ENCODE measurements around the gene PLXNC1. TPM values are rescaled to one million over a fixed set of nuclear protein-coding genes. Genes with fewer than 3 reads are reported as not detected.

The PLXNC1 gene
- total and polyA plus RNA-seq, 9 of the 15 experiments (the other 6 are each of a cell fraction or from before 2014, with no cell fraction given), result 0.08 to 0.87 (median 0.28) TPM

DNA sequence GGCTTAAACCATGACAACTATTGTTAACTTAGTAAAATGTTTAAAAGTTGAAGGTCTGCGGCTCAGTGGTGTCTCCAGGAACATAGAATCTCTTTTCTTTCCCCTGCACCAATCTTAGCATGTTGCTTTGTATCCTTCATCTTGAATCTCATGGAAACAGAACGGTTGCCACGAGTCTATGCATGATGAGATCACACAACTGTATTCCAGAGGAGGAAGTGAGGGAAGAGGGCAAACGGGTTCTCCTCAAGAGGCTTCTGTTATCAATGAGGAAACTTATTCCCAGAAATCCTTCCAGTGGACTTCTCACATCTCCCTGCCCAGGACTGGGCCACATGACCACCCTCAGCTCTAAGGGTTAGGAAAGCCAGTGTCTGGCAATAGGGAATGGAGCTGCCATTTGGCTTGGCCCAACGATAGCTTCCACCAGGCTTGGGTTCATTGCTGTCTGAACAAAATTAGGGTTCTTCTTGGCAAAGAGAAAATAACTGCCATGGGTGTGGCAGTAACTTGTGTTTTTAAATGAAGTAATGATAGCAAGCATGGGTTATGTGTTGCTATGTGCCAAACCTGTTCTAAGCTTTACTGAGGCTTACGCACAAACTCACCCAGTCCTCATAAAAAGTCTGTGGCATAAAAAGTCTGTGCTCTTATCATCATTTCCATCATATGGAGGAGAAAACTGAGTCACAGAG, 17.4 kb downstream of the PLXNC1 start (continued):
- TF ChIP-seq, protein P1, sequence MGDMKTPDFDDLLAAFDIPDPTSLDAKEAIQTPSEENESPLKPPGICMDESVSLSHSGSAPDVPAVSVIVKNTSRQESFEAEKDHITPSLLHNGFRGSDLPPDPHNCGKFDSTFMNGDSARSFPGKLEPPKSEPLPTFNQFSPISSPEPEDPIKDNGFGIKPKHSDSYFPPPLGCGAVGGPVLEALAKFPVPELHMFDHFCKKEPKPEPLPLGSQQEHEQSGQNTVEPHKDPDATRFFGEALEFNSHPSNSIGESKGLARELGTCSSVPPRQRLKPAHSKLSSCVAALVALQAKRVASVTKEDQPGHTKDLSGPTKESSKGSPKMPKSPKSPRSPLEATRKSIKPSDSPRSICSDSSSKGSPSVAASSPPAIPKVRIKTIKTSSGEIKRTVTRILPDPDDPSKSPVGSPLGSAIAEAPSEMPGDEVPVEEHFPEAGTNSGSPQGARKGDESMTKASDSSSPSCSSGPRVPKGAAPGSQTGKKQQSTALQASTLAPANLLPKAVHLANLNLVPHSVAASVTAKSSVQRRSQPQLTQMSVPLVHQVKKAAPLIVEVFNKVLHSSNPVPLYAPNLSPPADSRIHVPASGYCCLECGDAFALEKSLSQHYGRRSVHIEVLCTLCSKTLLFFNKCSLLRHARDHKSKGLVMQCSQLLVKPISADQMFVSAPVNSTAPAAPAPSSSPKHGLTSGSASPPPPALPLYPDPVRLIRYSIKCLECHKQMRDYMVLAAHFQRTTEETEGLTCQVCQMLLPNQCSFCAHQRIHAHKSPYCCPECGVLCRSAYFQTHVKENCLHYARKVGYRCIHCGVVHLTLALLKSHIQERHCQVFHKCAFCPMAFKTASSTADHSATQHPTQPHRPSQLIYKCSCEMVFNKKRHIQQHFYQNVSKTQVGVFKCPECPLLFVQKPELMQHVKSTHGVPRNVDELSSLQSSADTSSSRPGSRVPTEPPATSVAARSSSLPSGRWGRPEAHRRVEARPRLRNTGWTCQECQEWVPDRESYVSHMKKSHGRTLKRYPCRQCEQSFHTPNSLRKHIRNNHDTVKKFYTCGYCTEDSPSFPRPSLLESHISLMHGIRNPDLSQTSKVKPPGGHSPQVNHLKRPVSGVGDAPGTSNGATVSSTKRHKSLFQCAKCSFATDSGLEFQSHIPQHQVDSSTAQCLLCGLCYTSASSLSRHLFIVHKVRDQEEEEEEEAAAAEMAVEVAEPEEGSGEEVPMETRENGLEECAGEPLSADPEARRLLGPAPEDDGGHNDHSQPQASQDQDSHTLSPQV (IDR thresholded peaks at IDR 0.05), result 0 out of 2 replicates have a peak, but pooled peaks have one; percentile 20
- TF ChIP-seq ZNF668 (CRISPR knock-in tag; IDR thresholded peaks at IDR 0.05) (0 out of 2 replicates have a peak, but pooled peaks have one; percentile 23), ZBTB7A (IDR thresholded peaks at IDR 0.05; ENCODE audit: borderline replicate concordance, control insufficient read depth, low read depth, low read length) (no peak), YBX1 (IDR thresholded peaks at IDR 0.05) (no peak), SPI1 (IDR thresholded peaks at IDR 0.05; ENCODE audit: borderline replicate concordance, low read depth, low read length) (peak; percentile 29; the same call in 1 of the 2 replicates), ZNF586 (CRISPR knock-in tag; conservative IDR thresholded peaks at IDR 0.05) (no peak), ZKSCAN1 (IDR thresholded peaks at IDR 0.05; ENCODE audit: low read depth, low read length) (no peak), USF2 (CRISPR knock-in tag; IDR thresholded peaks at IDR 0.05) (peak; percentile 5; the same call in 1 of the 2 replicates), ZBTB8A (IDR thresholded peaks at IDR 0.05; ENCODE audit: partially characterized antibody) (no peak), TRIM28 (IDR thresholded peaks at IDR 0.05) (no peak), ESRRA (IDR thresholded peaks at IDR 0.05; ENCODE audit: borderline replicate concordance, low read depth) (no peak), KDM2B (CRISPR knock-in tag; IDR thresholded peaks at IDR 0.05) (no peak), RBM34 (IDR thresholded peaks at IDR 0.05; ENCODE audit: borderline replicate concordance, insufficient read depth, low read length) (no peak), HEY1 (CRISPR knock-in tag; IDR thresholded peaks at IDR 0.05; ENCODE audit: borderline replicate concordance) (no peak), CBFA2T2 (conservative IDR thresholded peaks at IDR 0.05) (no peak)
- TF ChIP-seq, protein P2, sequence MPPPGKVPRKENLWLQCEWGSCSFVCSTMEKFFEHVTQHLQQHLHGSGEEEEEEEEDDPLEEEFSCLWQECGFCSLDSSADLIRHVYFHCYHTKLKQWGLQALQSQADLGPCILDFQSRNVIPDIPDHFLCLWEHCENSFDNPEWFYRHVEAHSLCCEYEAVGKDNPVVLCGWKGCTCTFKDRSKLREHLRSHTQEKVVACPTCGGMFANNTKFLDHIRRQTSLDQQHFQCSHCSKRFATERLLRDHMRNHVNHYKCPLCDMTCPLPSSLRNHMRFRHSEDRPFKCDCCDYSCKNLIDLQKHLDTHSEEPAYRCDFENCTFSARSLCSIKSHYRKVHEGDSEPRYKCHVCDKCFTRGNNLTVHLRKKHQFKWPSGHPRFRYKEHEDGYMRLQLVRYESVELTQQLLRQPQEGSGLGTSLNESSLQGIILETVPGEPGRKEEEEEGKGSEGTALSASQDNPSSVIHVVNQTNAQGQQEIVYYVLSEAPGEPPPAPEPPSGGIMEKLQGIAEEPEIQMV (tag; conservative IDR thresholded peaks at IDR 0.05; ENCODE audit: low read depth), result no peak
- TF ChIP-seq, protein P3, sequence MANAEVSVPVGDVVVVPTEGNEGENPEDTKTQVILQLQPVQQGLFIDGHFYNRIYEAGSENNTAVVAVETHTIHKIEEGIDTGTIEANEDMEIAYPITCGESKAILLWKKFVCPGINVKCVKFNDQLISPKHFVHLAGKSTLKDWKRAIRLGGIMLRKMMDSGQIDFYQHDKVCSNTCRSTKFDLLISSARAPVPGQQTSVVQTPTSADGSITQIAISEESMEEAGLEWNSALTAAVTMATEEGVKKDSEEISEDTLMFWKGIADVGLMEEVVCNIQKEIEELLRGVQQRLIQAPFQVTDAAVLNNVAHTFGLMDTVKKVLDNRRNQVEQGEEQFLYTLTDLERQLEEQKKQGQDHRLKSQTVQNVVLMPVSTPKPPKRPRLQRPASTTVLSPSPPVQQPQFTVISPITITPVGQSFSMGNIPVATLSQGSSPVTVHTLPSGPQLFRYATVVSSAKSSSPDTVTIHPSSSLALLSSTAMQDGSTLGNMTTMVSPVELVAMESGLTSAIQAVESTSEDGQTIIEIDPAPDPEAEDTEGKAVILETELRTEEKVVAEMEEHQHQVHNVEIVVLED (CRISPR knock-in tag; IDR thresholded peaks at IDR 0.05), result no peak
- TF ChIP-seq, protein P4, sequence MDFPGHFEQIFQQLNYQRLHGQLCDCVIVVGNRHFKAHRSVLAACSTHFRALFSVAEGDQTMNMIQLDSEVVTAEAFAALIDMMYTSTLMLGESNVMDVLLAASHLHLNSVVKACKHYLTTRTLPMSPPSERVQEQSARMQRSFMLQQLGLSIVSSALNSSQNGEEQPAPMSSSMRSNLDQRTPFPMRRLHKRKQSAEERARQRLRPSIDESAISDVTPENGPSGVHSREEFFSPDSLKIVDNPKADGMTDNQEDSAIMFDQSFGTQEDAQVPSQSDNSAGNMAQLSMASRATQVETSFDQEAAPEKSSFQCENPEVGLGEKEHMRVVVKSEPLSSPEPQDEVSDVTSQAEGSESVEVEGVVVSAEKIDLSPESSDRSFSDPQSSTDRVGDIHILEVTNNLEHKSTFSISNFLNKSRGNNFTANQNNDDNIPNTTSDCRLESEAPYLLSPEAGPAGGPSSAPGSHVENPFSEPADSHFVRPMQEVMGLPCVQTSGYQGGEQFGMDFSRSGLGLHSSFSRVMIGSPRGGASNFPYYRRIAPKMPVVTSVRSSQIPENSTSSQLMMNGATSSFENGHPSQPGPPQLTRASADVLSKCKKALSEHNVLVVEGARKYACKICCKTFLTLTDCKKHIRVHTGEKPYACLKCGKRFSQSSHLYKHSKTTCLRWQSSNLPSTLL (IDR thresholded peaks at IDR 0.05), result no peak

Measured in K562 (cell line).